A549 (cell line): Measurements from ENCODE around the gene CLDN7. TPM values are rescaled to one million over a fixed set of nuclear protein-coding genes. Genes with fewer than 3 reads are reported as not detected.

Experiments
- ATAC-seq, 2 experiments: fragments of 200-7000 bp in 1 of 2; fragments of >200 bp in 1 of 2; cut with Nextera tagmentation in 1 of 2; cut with Tn5 transposase in 1 of 2; 3 replicates each; pipeline versions ENCODE4 v1.8.0 to v1.9.1; 2018 to 2020; ENCODE audit warnings: mild to moderate bottlenecking in 1 of 2, moderate library complexity in 1 of 2
- CTCF ChIA-PET: fragments of 300-600 bp; sonication (Branson Sonifier 250); formaldehyde crosslinking; extraction: SDS; loops from one replicate; lab custom pipeline; 2021; ENCODE audit warnings: antibody characterized with exemption, inconsistent platforms; lab: Yijun Ruan, JAX
- POLR2A ChIA-PET: fragments of 350-600 bp; formaldehyde crosslinking; extraction: SDS; loops from one replicate; lab custom pipeline; 2021; ENCODE audit warnings: antibody characterized with exemption, inconsistent platforms; lab: Yijun Ruan, JAX
- DNase-seq, 2 experiments: peaks; one replicate each; pipeline versions ENCODE4 v3.0.0 to v3.0.0-alpha.2; 2011 to 2016; ENCODE audit warnings: low read depth in 1 of 2, low spot score in 1 of 2
- FAIRE-seq: peaks from 2 replicates; lab custom pipeline; 2011; peaks lifted over from hg19 to GRCh38; lab: Jason Lieb, UNC
- H3K27ac ChIP-seq, 2 experiments: fragments of >200 bp; sonication (Bioruptor Twin); formaldehyde crosslinking; 3 replicates each; pipeline ENCODE4 v1.5.1; 2016 to 2017
- H3K4me1 ChIP-seq: fragments of >200 bp; sonication (Bioruptor Twin); formaldehyde crosslinking; 3 replicates; pipeline ENCODE4 v1.6.1; 2016
- H3K4me2 ChIP-seq: fragments of >200 bp; sonication (Bioruptor Twin); formaldehyde crosslinking; 3 replicates; pipeline ENCODE4 v1.6.1; 2016
- H3K4me3 ChIP-seq: fragments of >200 bp; sonication (Bioruptor Twin); formaldehyde crosslinking; 3 replicates; pipeline ENCODE4 v1.5.1; 2016
- H3K9me3 ChIP-seq: fragments of >200 bp; sonication (Bioruptor Twin); formaldehyde crosslinking; 3 replicates; pipeline ENCODE4 v1.6.1; 2016
- BHLHE40 ChIP-seq: IDR thresholded peaks from 2 replicates; pipeline ENCODE4 v1.6.1; 2012; ENCODE audit warnings: low read depth, low read length, inconsistent platforms
- CBX2 ChIP-seq: fragments of 200-600 bp; sonication (generic); IDR thresholded peaks from 2 replicates; pipeline ENCODE4 v1.6.1; 2016; ENCODE audit warnings: low read depth, mild to moderate bottlenecking, borderline replicate concordance
- CBX8 ChIP-seq: fragments of 200-600 bp; sonication (generic); IDR thresholded peaks from 2 replicates; pipeline ENCODE4 v1.6.1; 2016
- CEBPB ChIP-seq, 2 experiments: fragments of >200 bp in 1 of 2; sonication (Bioruptor Twin) in 1 of 2; formaldehyde crosslinking in 1 of 2; IDR thresholded peaks; 2 replicates each; pipeline ENCODE4 v1.6.1; 2012 to 2016
- CHD4 ChIP-seq: fragments of 200-600 bp; sonication (generic); IDR thresholded peaks from 2 replicates; pipeline ENCODE4 v1.6.1; 2016; ENCODE audit warnings: antibody characterized with exemption, mild to moderate bottlenecking, borderline replicate concordance
- EHF ChIP-seq: fragments of 250-450 bp; sonication (Bioruptor Pico); IDR thresholded peaks from 2 replicates; pipeline ENCODE4 v1.5.0; 2020; ENCODE audit warnings: mild to moderate bottlenecking
- FOSB ChIP-seq: fragments of 250-450 bp; sonication (Bioruptor Pico); IDR thresholded peaks from 2 replicates; pipeline ENCODE4 v1.5.0; 2020; ENCODE audit warnings: mild to moderate bottlenecking, moderate library complexity
- FOXS1 ChIP-seq: fragments of 250-450 bp; sonication (Bioruptor Pico); IDR thresholded peaks from 2 replicates; pipeline ENCODE4 v1.5.0; 2020; ENCODE audit warnings: mild to moderate bottlenecking, moderate library complexity
- HEYL ChIP-seq: fragments of 250-450 bp; sonication (Bioruptor Pico); IDR thresholded peaks from 2 replicates; pipeline ENCODE4 v1.8.0; 2021; ENCODE audit warnings: mild to moderate bottlenecking, moderate library complexity
- MAFK ChIP-seq: fragments of 450-650 bp; IDR thresholded peaks from 2 replicates; pipeline ENCODE4 v1.6.1; 2014; ENCODE audit not compliant: partially characterized antibody
- MAX ChIP-seq: IDR thresholded peaks from 2 replicates; pipeline ENCODE4 v1.6.1; 2012
- MYC ChIP-seq: IDR thresholded peaks from 2 replicates; pipeline ENCODE4 v1.6.1; 2012; ENCODE audit warnings: mild to moderate bottlenecking, inconsistent platforms, low read length, improper control_type of control experiment, borderline replicate concordance
- NPAS2 ChIP-seq: fragments of 250-450 bp; sonication (Bioruptor Pico); IDR thresholded peaks from 2 replicates; pipeline ENCODE4 v1.8.0; 2022; ENCODE audit warnings: mild to moderate bottlenecking, moderate library complexity, borderline replicate concordance
- PBX3 ChIP-seq: IDR thresholded peaks from 2 replicates; pipeline ENCODE4 v1.6.1; 2012
- PHF8 ChIP-seq: fragments of 200-600 bp; sonication (generic); IDR thresholded peaks from 2 replicates; pipeline ENCODE4 v1.6.1; 2016; ENCODE audit warnings: low read depth, mild to moderate bottlenecking, antibody characterized with exemption, moderate library complexity, borderline replicate concordance
- RARB ChIP-seq: fragments of 250-450 bp; sonication (Bioruptor Pico); IDR thresholded peaks from 2 replicates; pipeline ENCODE4 v1.8.0; 2021; ENCODE audit warnings: mild to moderate bottlenecking, moderate library complexity
- REST ChIP-seq: fragments of 200-600 bp; sonication (generic); IDR thresholded peaks from 2 replicates; pipeline ENCODE4 v1.6.1; 2016; ENCODE audit warnings: antibody characterized with exemption, mild to moderate bottlenecking, moderate library complexity
- RFX5 ChIP-seq: fragments of 450-650 bp; IDR thresholded peaks from 2 replicates; pipeline ENCODE4 v1.7.1; 2014; ENCODE audit warnings: antibody characterized with exemption, mild to moderate bottlenecking, moderate library complexity
- SMC3 ChIP-seq: fragments of >200 bp; sonication (Bioruptor Twin); formaldehyde crosslinking; IDR thresholded peaks from 3 replicates; pipeline ENCODE4 v1.6.1; 2018; ENCODE audit warnings: inconsistent platforms
- TFCP2L1 ChIP-seq: fragments of 250-450 bp; sonication (Bioruptor Pico); IDR thresholded peaks from 2 replicates; pipeline ENCODE4 v1.5.0; 2021; ENCODE audit warnings: mild to moderate bottlenecking
- ZC3H11A ChIP-seq: fragments of 450-650 bp; IDR thresholded peaks from 2 replicates; pipeline ENCODE4 v1.6.1; 2014; ENCODE audit warnings: antibody characterized with exemption, mild to moderate bottlenecking
- WGBS: methylation state at CpG from one replicate; pipeline ENCODE4 v1.1.6; 2017; ENCODE audit errors: missing lambda C conversion rate; 5-methylcytosine and 5-hydroxymethylcytosine counted together
- polyA plus RNA-seq, 4 experiments: library from polyadenylated mRNA; depleted of rRNA in 3 of 4; stranded (reverse); fragments of >200 nt; fragmentation: RNase III in 1 of 4; extraction: RNeasy Plus Mini Kit Qiagen cat#74134 plus additional on column Dnase treatment in 1 of 4; gene quantifications; 2 replicates in 3 of 4; 3 replicates in 1 of 4; pipeline ENCODE4 v1.2.3, GENCODE V29; 2011 to 2017

The CLDN7 gene
- polyA plus RNA-seq, 2 of the 4 experiments (the other 2 are of a cell fraction): 0.97 to 4.2 TPM

GRCh38 chr17:7282752-7283321 lies 20.6 kb upstream of the CLDN7 start:
- peaks cover 11% of the 10 kb centered on the region for H3K4me1 ChIP-seq
- FAIRE-seq (no peak), ATAC-seq (no peak), DNase-seq (no peak)
- 72% methylated on average over 6 of the region's 6 CpGs for WGBS
- ChIA-PET CTCF (interaction anchor here (1.1 to 13.5 kb wide), 12 partner anchors 8 to 278 kb away, joined by 3 to 446 read pairs (median 6); partner anchors contain the start of gene GABARAP), POLR2A (interaction anchor here (1.1 kb wide), 1 partner anchor 22 kb away, joined by 11 read pairs; no protein-coding TSS in a partner anchor)
- TF ChIP-seq BHLHE40: no peak
- peak; percentile 34; the same call in 1 of the 2 replicates for TF ChIP-seq REST
- no peaks in the 10 kb centered on the region for H3K9me3 ChIP-seq
- H3K4me2 ChIP-seq: no peak overlapping the region
- no peak overlapping the region for H3K27ac ChIP-seq
- H3K4me3 ChIP-seq: no peak overlapping the region

- TF ChIP-seq CBX8: no peak
- no peak for TF ChIP-seq MYC
- no peak for TF ChIP-seq RFX5
- TF ChIP-seq RARB: no peak
- no peak for TF ChIP-seq TFCP2L1 (CRISPR knock-in tag)
- TF ChIP-seq ZC3H11A: no peak
- TF ChIP-seq CHD4: no peak
- TF ChIP-seq PHF8: no peak
- no peak for TF ChIP-seq NPAS2 (CRISPR knock-in tag)
- no peak for TF ChIP-seq HEYL (CRISPR knock-in tag)
- no peak for TF ChIP-seq FOSB (CRISPR knock-in tag)
- no peak for TF ChIP-seq FOXS1 (CRISPR knock-in tag)
- TF ChIP-seq MAX: no peak
- no peak for TF ChIP-seq SMC3
- TF ChIP-seq CBX2: no peak
- TF ChIP-seq CEBPB (IDR thresholded peaks at IDR 0.05): no peak
- no peak for TF ChIP-seq EHF (CRISPR knock-in tag)
- no peak for TF ChIP-seq PBX3
- TF ChIP-seq MAFK: no peak
- POLR2A ChIA-PET: interaction anchor here (0.6 to 1.1 kb wide), 2 partner anchors 23 to 105 kb away, joined by 5 to 11 read pairs; no protein-coding TSS in a partner anchor
- H3K27ac ChIP-seq: peak overlapping the region; percentile 40 to 74; a peak in 5 of 6 replicates
- peak overlapping the region; percentile 46 for H3K4me3 ChIP-seq
- H3K9me3 ChIP-seq: no peaks in the 10 kb centered on the region
- CTCF ChIA-PET: interaction anchor here (0.7 to 13.5 kb wide), 16 partner anchors 9 to 276 kb away, joined by 3 to 446 read pairs (median 11); partner anchors contain the start of gene GABARAP
- H3K4me1 ChIP-seq: peaks cover 11% of the 10 kb centered on the region
- no peak for ATAC-seq
- peak overlapping the region; percentile 95 for H3K4me2 ChIP-seq
- FAIRE-seq: no peak
- WGBS: 64% methylated on average over 34 of the region's 43 CpGs
- no peak for DNase-seq
These were observed 19.9 kb upstream of the CLDN7 start for GRCh38 chr17:7281953-7282751.
